HepG2 (cell line): ENCODE measurements around the gene TTC6.

Experiments used
- CTCF ChIP-seq: sonication (generic); formaldehyde crosslinking; IDR thresholded peaks from 2 replicates; pipeline ENCODE4 v1.5.0; 2020; ENCODE audit warnings: mild to moderate bottlenecking, missing genetic modification reagents, moderate library complexity
- POLR2AphosphoS5 ChIP-seq: IDR thresholded peaks from 2 replicates; pipeline ENCODE4 v1.6.1; 2012; ENCODE audit warnings: low read depth, low read length
- PTBP1 ChIP-seq: fragments of 200-400 bp; formaldehyde crosslinking; IDR thresholded peaks from 2 replicates; pipeline ENCODE4 v1.6.1; 2018; ENCODE audit warnings: low read length, low read depth; ENCODE audit not compliant: poor library complexity, severe bottlenecking
- RBFOX2 ChIP-seq: fragments of 200-400 bp; formaldehyde crosslinking; IDR thresholded peaks from 2 replicates; pipeline ENCODE4 v1.6.1; 2017; ENCODE audit warnings: low read depth, mild to moderate bottlenecking, low read length
- TCF7L2 ChIP-seq: IDR thresholded peaks from 2 replicates; pipeline ENCODE4 v1.6.1; 2011; ENCODE audit warnings: mild to moderate bottlenecking, low read depth, low read length, moderate library complexity

DNA sequence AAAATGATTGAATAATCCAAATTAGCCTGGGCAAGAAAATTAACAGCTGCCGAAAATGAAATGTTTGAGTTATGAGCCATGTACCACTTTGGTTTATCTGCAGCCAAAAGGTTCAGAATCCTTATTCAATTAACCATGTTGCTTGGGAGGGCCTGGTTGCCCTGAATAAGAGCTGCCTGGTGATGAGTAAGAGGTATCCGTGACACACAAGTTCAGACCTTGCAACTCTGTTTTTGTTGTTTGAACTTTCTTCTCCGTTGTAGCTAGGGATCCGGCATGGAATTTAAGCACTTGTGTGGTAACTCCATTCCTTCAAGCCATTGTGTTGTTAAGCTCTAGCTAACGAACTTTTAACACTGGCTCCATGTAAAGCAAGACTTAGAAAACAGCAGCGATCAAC is 36.0 kb upstream of the TTC6 start:
- TF ChIP-seq CTCF (CRISPR knock-in tag) (no peak), PTBP1 (no peak), TCF7L2 (no peak), POLR2AphosphoS5 (no peak), RBFOX2 (no peak)
